Adrenal gland (tissue), 5 donors: ENCODE measurements around the gene AKAP13.

Experiments used
- POLR2A ChIP-seq, 2 donors: fragments of 450-650 bp; IDR thresholded peaks; one replicate each; pipeline ENCODE4 v1.6.1; 2017; ENCODE audit warnings: antibody characterized with exemption in 2 of 2, mild to moderate bottlenecking in 2 of 2, moderate library complexity in 1 of 2
- TF ChIP-seq, protein P1 (sequence below), 6 experiments: fragments of 450-650 bp in 4 of 6; fragments of 200-600 bp in 2 of 6; sonication (generic) in 1 of 6; IDR thresholded peaks; 1 replicate in 5 of 6; 2 replicates in 1 of 6; pipeline versions ENCODE4 v1.5.1 to v1.8.0; 2016 to 2021; ENCODE audit warnings: antibody characterized with exemption in 6 of 6, mild to moderate bottlenecking in 2 of 6, moderate library complexity in 1 of 6
- donor health status: DM: no; HTN: no; CAD: no.

DNA sequence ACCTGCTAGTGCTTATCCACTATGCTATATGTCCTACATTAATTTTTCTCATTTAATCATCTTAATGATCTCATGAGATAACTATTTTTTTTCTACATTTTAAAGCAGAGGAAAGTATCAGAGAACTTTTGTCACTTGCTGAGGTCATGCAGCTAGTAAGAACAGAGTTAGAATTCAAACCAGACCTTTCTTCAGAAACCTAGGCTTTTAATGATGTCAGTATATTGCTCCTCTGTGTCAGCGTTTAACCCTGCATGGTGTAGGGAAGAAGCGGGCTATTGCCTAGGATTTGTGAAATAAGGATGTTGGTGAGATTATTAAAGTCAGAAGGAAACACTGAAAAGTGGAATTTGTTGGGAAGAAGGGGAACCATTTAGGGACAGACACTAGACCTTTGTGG, 121.2 kb downstream of the AKAP13 start:
- TF ChIP-seq, protein P1, sequence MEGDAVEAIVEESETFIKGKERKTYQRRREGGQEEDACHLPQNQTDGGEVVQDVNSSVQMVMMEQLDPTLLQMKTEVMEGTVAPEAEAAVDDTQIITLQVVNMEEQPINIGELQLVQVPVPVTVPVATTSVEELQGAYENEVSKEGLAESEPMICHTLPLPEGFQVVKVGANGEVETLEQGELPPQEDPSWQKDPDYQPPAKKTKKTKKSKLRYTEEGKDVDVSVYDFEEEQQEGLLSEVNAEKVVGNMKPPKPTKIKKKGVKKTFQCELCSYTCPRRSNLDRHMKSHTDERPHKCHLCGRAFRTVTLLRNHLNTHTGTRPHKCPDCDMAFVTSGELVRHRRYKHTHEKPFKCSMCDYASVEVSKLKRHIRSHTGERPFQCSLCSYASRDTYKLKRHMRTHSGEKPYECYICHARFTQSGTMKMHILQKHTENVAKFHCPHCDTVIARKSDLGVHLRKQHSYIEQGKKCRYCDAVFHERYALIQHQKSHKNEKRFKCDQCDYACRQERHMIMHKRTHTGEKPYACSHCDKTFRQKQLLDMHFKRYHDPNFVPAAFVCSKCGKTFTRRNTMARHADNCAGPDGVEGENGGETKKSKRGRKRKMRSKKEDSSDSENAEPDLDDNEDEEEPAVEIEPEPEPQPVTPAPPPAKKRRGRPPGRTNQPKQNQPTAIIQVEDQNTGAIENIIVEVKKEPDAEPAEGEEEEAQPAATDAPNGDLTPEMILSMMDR (IDR thresholded peaks at IDR 0.05) = no peak
- TF ChIP-seq POLR2A (IDR thresholded peaks at IDR 0.05) = no peak
